NCI-H2081 treated with DMSO at 0.1 percent for 48 hours (cell line): ENCODE measurements around the gene TP53TG5.
"Not testable (repeated sequence)": the region's sequence is repeated elsewhere in the genome, so short reads cannot be mapped to it uniquely, and the experiment has no call there.

ENCODE experiments used
- DNase-seq: peaks from one replicate; lab custom pipeline; 2025; lab: John Stamatoyannopoulos, UW

The TP53TG5 gene

DNA sequence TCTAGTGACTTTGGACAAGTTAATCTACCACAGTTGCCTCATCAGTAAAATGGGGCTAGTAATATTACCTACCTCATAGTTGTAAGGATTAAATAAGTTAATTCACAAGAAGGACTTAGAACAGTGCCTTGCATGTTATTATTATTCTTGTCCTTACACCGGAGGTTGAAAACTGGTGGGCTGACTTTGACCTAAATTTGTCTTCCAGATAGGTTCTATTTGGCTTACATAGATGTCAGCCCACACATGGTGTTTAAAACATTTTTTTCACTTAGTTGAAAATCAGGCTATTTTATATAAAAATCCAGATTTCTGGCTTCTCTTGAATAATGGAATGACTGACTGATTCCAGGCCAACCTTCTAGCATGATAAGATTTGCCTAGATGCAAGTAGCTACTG lies 11.9 kb downstream of the TP53TG5 start:
- DNase-seq = no peak

GRCh38 chr20:45365444-45365970 lies 12.6 kb downstream of the TP53TG5 start:
- no peak for DNase-seq

- DNase-seq = no peak
These were observed 14.3 kb downstream of the TP53TG5 start for GRCh38 chr20:45363611-45364492.

DNA sequence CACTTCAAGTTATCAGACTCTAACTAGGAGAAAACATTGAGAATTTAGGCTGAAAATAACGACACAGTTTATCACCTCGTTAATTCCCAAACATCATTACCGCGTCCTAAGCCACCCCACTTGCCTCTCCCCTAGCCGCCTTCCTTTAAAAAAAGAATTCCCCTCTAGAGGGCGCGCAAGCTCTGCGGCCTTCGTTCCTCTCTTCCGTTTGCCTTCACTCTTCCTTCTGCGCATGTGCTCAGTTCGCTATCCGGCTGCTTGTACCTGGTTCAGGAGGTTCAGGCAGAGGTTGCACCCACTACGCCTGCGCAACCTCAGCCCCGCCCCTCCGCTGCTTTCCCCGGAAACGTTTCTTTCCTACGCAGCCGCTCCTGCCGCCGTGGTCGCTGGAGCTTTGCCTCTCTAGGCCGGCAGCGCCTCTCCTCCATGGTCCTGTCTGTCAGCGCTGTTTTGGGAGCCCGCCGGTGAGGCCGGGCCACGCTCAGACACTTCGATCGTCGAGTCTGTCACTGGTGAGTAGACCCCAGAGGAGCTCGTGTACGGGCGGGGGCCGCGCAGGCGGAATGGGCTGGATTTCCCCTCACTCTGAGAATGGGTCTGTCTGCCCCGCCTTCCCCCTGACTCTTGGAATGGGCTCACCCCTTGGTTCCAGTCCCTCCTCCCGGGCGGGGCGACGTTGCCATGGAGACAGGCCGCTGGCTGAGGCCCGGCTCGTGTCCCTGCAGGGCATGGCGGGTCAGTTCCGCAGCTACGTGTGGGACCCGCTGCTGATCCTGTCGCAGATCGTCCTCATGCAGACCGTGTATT lies 15.1 kb downstream of the TP53TG5 start, which contains the start of gene SYS1:
Gene SYS1, plus strand, starts transcription at position 353 of the 807 bp plus-strand sequence. Its CDS starts 376 bp downstream, at position 729.
- peak; percentile 94 for DNase-seq

DNA sequence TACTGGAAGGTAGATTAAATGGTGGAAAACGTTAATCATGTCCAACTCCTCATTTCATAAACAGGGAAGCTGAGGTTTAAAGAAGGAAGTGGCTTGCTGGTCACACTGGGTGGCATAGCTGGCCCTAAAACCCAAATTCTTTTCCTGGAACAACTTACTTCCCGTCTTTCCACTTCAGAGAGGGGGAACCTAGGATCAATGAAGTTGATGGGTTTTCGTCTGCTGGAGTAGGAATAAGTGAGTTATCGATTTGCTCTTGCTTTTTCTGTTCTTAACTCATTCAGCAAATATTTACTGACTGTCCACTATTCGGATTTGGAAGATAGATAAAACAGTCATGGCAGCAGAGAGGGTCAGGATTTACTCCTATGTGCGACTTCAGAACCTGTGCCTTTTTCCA lies 16.3 kb downstream of the TP53TG5 start:
- DNase-seq = no peak

GRCh38 chr20:45359406-45360148 lies 18.5 kb downstream of the TP53TG5 start:
- no peak for DNase-seq

DNA sequence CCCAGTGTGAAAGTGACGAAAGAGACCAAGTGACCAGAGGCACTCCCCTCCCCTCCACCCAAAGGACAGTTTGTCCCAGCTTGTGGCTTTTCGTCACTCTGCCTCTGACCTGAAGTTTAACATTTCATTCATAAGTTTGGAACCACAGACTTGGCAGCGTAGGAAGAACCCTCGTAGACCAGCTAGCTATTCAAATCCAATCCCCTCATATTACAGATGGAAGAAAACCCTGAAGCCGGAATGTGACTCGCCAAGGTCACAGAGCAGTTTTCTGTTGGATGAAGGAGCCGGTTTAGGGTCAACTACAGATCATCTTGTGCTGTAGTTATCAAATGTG lies 19.1 kb downstream of the TP53TG5 start:
- DNase-seq = no peak

DNA sequence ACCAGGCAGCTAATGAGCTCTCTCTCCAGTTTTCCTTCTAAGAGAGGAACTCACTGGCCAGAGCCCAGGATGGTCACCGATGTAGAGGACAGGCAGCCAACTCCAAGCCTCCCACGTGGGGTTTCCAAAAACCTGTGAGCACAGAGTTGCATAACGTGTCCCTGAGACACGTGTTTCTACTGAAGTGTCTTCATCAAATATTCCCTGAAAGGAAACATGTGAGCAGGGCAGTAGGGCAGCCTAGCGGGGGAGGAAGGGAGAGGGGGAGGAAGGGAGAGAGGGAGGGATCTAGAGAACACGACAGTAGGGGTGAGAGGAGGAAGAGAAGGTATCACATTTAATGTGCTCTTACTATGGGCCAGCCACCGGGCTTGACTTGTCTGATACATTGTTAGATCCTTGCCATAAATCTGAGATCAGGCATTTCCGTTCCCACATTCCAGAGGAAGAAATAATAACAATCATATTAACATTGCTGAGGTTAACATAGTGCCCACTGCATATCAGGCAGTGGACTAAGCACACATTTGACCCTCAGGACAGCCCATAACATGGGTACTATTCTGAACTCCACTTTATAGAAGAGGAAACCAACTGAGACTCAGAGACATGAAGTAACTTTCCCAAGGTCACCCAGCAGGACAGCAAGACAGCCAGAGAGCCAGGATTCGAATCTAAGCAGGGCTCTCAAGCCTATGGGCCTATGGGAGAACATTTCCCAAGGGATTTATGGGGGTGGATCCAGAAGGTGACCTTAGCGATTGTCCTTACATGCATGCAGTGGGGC lies 19.6 kb downstream of the TP53TG5 start:
- DNase-seq = no peak

DNA sequence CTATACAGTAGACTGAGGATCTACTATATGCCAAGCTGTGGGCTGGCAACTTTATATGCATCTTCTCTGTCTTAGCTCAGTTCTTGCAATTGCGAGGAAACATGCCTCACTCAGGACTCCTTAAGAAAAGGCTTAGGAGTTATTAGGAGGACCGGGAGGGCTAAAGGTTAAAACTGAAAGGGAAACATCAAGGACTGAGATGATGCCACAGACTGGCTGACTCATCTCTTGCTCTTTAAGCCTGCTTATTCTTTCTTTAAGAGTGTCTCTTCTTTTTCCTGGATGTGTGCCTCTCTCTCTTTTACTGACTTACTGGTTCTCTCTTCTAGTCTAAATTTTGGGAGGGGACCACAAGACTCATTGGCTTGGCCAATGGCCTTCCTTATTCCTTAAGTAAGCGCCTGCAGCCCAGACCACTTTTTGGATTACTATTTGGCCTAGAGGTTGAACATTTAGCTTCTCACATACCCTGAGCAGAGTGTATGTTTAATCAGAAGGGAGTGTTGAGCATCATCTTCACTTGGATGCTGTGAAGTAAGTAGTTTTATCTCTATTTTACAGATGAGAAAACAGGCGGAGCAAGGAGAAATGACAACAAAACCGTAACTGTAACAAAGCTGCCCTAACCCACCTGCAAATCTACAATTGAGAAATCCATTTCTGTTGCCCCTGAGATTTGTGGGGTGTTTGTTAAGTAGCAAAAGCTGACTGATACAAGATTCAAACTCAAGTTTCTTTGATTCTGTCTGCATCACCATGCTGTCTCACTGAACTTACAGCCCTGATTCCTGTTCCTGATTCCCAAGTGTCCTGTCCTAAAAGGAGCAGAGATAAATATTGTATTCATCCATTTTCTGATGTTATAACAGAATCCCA lies 22.7 kb downstream of the TP53TG5 start:
- no peak for DNase-seq

GRCh38 chr20:45354423-45355208 lies 23.5 kb downstream of the TP53TG5 start:
- no peak for DNase-seq

GRCh38 chr20:45353746-45354145 lies 24.4 kb downstream of the TP53TG5 start:
- DNase-seq = no peak

GRCh38 chr20:45352729-45353128 lies 25.4 kb downstream of the TP53TG5 start:
- DNase-seq = no peak

- not testable (repeated sequence) for DNase-seq
These were observed 27.3 kb downstream of the TP53TG5 start for GRCh38 chr20:45350795-45351194.

DNA sequence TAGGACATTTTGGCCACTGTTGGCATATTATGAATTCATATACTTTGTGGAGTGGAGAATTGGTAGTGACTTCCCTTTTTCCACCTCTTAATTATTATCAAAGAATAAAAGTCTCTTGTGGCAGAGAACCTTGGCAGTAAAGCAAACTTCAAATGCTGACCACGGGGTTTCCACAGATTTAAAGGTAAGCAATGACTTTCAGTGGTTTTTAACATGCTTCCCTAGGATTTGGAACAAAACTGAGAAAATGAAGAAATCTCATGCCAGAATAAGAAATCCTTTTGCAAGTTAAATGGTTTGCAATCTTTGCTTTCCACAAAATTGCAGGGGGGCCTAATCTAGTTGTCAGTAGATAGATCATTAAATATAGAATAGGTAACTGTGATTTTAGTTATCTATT lies 27.9 kb downstream of the TP53TG5 start:
- DNase-seq = no peak

GRCh38 chr20:45347936-45348778 lies 30.0 kb downstream of the TP53TG5 start, which contains the start of gene SDC4:
Gene SDC4, minus strand, starts transcription at chr20:45348424. Its CDS starts 40 bp downstream, at chr20:45348384.
- DNase-seq = no peak

DNA sequence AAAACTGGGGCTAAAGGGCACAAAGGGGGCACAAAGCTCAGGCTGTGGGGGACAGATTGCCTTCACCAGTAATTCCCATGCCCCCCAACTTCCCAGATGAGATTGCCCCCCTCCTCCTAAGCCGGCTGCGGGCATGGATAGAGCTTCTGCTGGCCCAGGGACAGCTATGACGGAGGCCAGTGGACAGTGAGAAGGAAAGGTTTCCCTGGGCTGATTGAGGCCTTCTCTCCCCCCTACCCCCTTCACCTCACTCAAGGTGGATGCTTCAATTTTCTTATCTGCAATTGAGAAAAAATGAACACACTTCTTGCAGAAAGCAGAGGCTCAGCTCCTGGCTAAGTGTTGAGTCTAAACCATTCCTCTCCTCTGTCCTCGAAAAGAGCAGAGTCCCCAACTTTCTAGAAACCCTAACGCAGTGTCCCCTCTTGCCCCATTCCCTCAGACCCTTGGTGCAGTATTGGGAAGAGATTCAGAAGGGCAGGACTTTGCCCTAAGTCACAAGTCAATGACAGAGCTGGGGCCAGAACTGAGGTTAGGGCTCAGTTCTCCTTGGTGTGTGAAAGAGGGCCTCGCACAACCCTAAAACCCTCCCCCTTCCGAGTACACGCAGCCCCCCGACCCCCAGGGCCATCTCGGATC lies 30.7 kb downstream of the TP53TG5 start:
- no peak for DNase-seq

- DNase-seq = no peak
These were observed 31.3 kb downstream of the TP53TG5 start for GRCh38 chr20:45346851-45347250.

GRCh38 chr20:45346291-45346718 lies 31.8 kb downstream of the TP53TG5 start:
- no peak for DNase-seq
